D721Med (cell line): ENCODE measurements around the gene RANBP9.

Experiments used
- DNase-seq: peaks from one replicate; pipeline ENCODE4 v3.0.0; 2011; ENCODE audit warnings: low spot score; ENCODE audit not compliant: insufficient read length
- FAIRE-seq: peaks from 2 replicates; lab custom pipeline; 2011; peaks lifted over from hg19 to GRCh38; lab: Jason Lieb, UNC
- CTCF ChIP-seq: IDR thresholded peaks from 2 replicates; pipeline ENCODE4 v1.5.1; 2012; ENCODE audit warnings: mild to moderate bottlenecking, control low read depth; ENCODE audit not compliant: insufficient read depth; ENCODE audit errors: missing control alignments

Gene RANBP9

GRCh38 chr6:13617066-13617465 is 94.6 kb downstream of the RANBP9 start:
- TF ChIP-seq CTCF, result no peak
- no peak for FAIRE-seq
- DNase-seq, result no peak

GRCh38 chr6:13615792-13616120 is 95.9 kb downstream of the RANBP9 start:
- no peak for DNase-seq
- no peak for FAIRE-seq
- no peak for TF ChIP-seq CTCF

GRCh38 chr6:13614926-13615791 is 96.5 kb downstream of the RANBP9 start, which contains the start of gene NOL7:
TSS of gene NOL7 (plus strand) at chr6:13615335. CDS start at chr6:13615359, 24 bp downstream.
- DNase-seq (peak; percentile 83), FAIRE-seq (no peak)
- TF ChIP-seq CTCF, result peak; percentile 96

- FAIRE-seq (no peak), DNase-seq (no peak)
- TF ChIP-seq CTCF, result no peak
Measured at GRCh38 chr6:13614126-13614925, 97.3 kb downstream of the RANBP9 start.

GRCh38 chr6:13613029-13613594 is 98.5 kb downstream of the RANBP9 start:
- no peak for FAIRE-seq
- no peak for DNase-seq
- no peak for TF ChIP-seq CTCF

GRCh38 chr6:13611715-13612114 is 99.9 kb downstream of the RANBP9 start:
- no peak for DNase-seq
- FAIRE-seq, result no peak
- no peak for TF ChIP-seq CTCF
